HG02981 (cell line): ENCODE data around the gene WIZ.
A peak's percentile ranks its signal among the peaks of the same experiment; 100 is the strongest.

Source experiments
- ATAC-seq: cut with Tn5 transposase; IDR thresholded peaks from one replicate; pipeline ENCODE4 v1.9.1; 2021; ENCODE audit warnings: mild to moderate bottlenecking, moderate library complexity; ENCODE audit not compliant: unreplicated experiment

Gene WIZ

GRCh38 chr19:15379083-15379998 lies 70.4 kb downstream of the WIZ start, which contains the start of gene AKAP8:
Gene AKAP8 (minus strand): TSS chr19:15379787. CDS start chr19:15379731, 56 bp downstream.
- peak; percentile 78 for ATAC-seq

- no peak for ATAC-seq
Observed at GRCh38 chr19:15378534-15379082, 71.1 kb downstream of the WIZ start.

- no peak for ATAC-seq
Observed at GRCh38 chr19:15374796-15375440, 74.8 kb downstream of the WIZ start.

GRCh38 chr19:15374105-15374651 lies 75.6 kb downstream of the WIZ start:
- ATAC-seq, result no peak

- ATAC-seq, result no peak
Observed at GRCh38 chr19:15373644-15374043, 76.1 kb downstream of the WIZ start.

- no peak for ATAC-seq
Observed at GRCh38 chr19:15372891-15373301, 76.9 kb downstream of the WIZ start.

- no peak for ATAC-seq
Observed at GRCh38 chr19:15372470-15372869, 77.3 kb downstream of the WIZ start.

- ATAC-seq, result no peak
Observed at GRCh38 chr19:15371786-15372380, 77.9 kb downstream of the WIZ start.

GRCh38 chr19:15371119-15371518 lies 78.6 kb downstream of the WIZ start:
- no peak for ATAC-seq
